ENCODE results near the gene COA5. TPM values are rescaled to one million over a fixed set of nuclear protein-coding genes. Genes with fewer than 3 reads are reported as not detected.

Gene COA5
- total RNA-seq, 2 experiments from 2014 or later = 33.6 to 40.0 TPM

DNA sequence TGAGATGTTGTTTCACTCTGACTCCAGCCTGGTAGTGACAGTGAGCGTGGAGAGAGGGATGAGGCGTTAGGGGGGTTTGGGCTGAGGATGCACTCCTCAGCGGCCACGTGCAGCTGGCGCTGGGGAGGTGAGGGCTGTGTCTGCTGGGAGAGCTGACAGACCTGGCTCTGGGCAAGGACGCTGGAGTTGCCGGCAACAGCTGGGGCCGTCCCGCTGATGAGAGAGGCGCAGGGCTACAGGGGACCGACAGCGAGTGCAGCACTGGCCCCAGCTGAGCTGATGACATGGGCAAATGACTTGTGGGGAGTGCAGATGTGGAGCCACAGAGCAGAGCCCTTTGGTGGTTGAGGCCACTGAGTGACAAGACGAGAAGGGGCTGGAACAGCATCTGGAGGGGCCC lies 38.4 kb downstream of the COA5 start:
- intact Hi-C loops (cut with micrococcal nuclease; ENCODE audit: unreplicated experiment) = no loop called here
- no peaks in the 10 kb centered on the region for H3K9me3 ChIP-seq (ENCODE audit: low read length)
- no peaks in the 10 kb centered on the region for H3K4me1 ChIP-seq (ENCODE audit: insufficient read depth, low read length, poor library complexity, severe bottlenecking)
- H3K9me2 ChIP-seq (ENCODE audit: insufficient read depth, low read length) = no peaks in the 10 kb centered on the region
- TF ChIP-seq, protein P1, sequence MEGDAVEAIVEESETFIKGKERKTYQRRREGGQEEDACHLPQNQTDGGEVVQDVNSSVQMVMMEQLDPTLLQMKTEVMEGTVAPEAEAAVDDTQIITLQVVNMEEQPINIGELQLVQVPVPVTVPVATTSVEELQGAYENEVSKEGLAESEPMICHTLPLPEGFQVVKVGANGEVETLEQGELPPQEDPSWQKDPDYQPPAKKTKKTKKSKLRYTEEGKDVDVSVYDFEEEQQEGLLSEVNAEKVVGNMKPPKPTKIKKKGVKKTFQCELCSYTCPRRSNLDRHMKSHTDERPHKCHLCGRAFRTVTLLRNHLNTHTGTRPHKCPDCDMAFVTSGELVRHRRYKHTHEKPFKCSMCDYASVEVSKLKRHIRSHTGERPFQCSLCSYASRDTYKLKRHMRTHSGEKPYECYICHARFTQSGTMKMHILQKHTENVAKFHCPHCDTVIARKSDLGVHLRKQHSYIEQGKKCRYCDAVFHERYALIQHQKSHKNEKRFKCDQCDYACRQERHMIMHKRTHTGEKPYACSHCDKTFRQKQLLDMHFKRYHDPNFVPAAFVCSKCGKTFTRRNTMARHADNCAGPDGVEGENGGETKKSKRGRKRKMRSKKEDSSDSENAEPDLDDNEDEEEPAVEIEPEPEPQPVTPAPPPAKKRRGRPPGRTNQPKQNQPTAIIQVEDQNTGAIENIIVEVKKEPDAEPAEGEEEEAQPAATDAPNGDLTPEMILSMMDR (conservative IDR thresholded peaks at IDR 0.05; ENCODE audit: low read length) = no peak
- TF ChIP-seq EZH2phosphoT487 (IDR thresholded peaks at IDR 0.05; ENCODE audit: borderline replicate concordance, low read depth, low read length) = no peak
- ChIA-PET CTCF (ENCODE audit: unreplicated experiment) (no interaction called here), POLR2A (no interaction called here)
- H3K36me3 ChIP-seq (ENCODE audit: insufficient read depth, low read length) = no peaks in the 10 kb centered on the region; the same call in 1 of the 2 replicates
- H3K79me2 ChIP-seq (ENCODE audit: insufficient read depth, low read depth, low read length) = no peaks in the 10 kb centered on the region
- DNase-seq (ENCODE audit: low spot score) = no peak
- H3K27ac ChIP-seq (ENCODE audit: low read depth, low read length, poor library complexity, severe bottlenecking) = no peak overlapping the region
- no peak overlapping the region for H2AFZ ChIP-seq (ENCODE audit: low read length)
- H4K20me1 ChIP-seq (ENCODE audit: insufficient read depth, low read length) = no peaks in the 10 kb centered on the region
- no peak overlapping the region for H3K4me2 ChIP-seq (ENCODE audit: low read length)
- BruUV-seq (replicated peaks) = no TSS peak
- H3K4me3 ChIP-seq (ENCODE audit: low read depth, low read length, poor library complexity, severe bottlenecking) = no peak overlapping the region

DNA sequence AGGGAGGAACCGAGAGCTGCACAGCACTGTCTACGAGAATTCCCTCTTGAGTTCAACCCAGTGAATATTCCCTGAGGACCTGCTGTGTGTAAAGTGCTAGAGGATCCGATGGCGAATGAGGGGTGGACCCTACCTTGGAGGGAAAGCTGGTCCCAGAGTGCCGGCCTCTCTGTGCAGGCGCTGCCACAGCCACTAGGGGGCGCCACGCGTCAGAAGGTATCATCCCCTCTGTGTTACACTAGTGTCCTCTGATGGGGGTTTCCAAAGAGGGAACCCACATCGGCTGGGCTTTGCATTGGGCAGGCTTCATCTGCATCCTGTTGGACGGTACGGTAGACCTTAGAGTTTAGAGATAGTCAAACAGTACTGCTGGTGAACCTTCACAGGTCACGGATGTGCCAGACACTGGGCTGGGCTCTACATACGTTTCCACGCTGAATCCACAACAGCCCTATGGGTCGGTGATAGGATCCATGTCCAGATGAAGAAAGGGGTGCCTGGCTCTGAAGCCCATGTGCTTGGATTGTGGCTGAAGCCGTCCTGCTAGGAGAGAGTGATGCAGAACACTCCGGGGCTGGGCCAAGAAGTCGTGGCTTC lies 39.0 kb downstream of the COA5 start:
- CTCF ChIA-PET (ENCODE audit: unreplicated experiment) = interaction anchor here (1.0 to 1.3 kb wide), 2 partner anchors 10 to 18 kb away, joined by 3 read pairs; no protein-coding TSS in a partner anchor
- Histone ChIP-seq H3K4me3 (ENCODE audit: low read depth, low read length, poor library complexity, severe bottlenecking) (no peak overlapping the region), H4K20me1 (ENCODE audit: insufficient read depth, low read length) (no peaks in the 10 kb centered on the region), H2AFZ (ENCODE audit: low read length) (no peak overlapping the region), H3K36me3 (ENCODE audit: insufficient read depth, low read length) (no peaks in the 10 kb centered on the region; the same call in 1 of the 2 replicates), H3K9me2 (ENCODE audit: insufficient read depth, low read length) (no peaks in the 10 kb centered on the region), H3K79me2 (ENCODE audit: insufficient read depth, low read depth, low read length) (no peaks in the 10 kb centered on the region), H3K27ac (ENCODE audit: low read depth, low read length, poor library complexity, severe bottlenecking) (no peak overlapping the region), H3K9me3 (ENCODE audit: low read length) (no peaks in the 10 kb centered on the region), H3K4me2 (ENCODE audit: low read length) (no peak overlapping the region), H3K4me1 (ENCODE audit: insufficient read depth, low read length, poor library complexity, severe bottlenecking) (no peaks in the 10 kb centered on the region)
- POLR2A ChIA-PET = no interaction called here
- no TSS peak for BruUV-seq (replicated peaks)
- intact Hi-C loops (cut with micrococcal nuclease; ENCODE audit: unreplicated experiment) = no loop called here
- peak; percentile 60 for DNase-seq (ENCODE audit: low spot score)
- no peak for TF ChIP-seq EZH2phosphoT487 (IDR thresholded peaks at IDR 0.05; ENCODE audit: borderline replicate concordance, low read depth, low read length)
- TF ChIP-seq, protein P1 (conservative IDR thresholded peaks at IDR 0.05; ENCODE audit: low read length) = peak; percentile 98

DNA sequence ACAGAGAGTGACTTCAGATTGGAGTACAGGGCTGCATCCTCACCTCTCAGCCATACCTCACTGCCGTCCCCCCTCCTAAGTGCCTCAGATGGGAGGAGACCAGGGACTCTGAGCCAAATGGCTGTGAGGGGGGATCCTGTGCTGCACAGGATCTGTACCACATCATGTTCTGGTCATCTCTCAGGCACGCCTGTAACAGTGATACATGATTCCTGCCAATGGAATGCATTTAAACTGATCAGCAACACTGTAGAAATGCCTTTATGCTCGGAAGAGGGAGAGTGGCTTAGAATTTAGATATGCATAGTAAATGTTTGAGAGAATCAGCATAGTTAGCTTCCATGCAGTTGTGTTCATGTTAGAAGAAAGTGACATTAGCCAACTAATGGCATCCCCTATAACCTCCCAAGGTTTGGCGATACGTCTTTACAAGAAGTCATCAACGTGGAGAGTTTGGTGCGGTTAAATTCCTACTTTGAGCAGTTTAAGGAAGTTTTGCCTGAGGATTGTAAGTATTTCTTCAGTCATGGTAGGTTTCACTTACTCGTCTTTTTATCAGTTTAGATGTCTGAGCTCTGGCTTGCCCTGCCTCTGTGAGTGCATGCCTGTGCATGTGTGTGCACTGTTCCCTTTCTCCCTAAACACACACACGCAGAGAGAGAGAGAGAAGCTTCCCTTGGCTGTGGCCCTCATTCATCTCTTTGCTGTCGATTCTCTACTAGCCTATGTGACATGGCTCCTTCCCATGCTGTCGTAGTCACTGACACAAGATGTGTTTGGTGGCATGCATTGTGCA lies 40.0 kb downstream of the COA5 start:
- no peak for DNase-seq (ENCODE audit: low spot score)
- TF ChIP-seq, protein P1 (conservative IDR thresholded peaks at IDR 0.05; ENCODE audit: low read length) = no peak
- TF ChIP-seq EZH2phosphoT487 (IDR thresholded peaks at IDR 0.05; ENCODE audit: borderline replicate concordance, low read depth, low read length) = no peak
- no TSS peak for BruUV-seq (replicated peaks)
- POLR2A ChIA-PET = no interaction called here
- intact Hi-C loops (cut with micrococcal nuclease; ENCODE audit: unreplicated experiment) = no loop called here
- Histone ChIP-seq H3K36me3 (ENCODE audit: insufficient read depth, low read length) (no peaks in the 10 kb centered on the region; the same call in 1 of the 2 replicates), H3K4me2 (ENCODE audit: low read length) (no peak overlapping the region), H3K4me1 (ENCODE audit: insufficient read depth, low read length, poor library complexity, severe bottlenecking) (no peaks in the 10 kb centered on the region), H2AFZ (ENCODE audit: low read length) (no peak overlapping the region), H3K4me3 (ENCODE audit: low read depth, low read length, poor library complexity, severe bottlenecking) (no peak overlapping the region), H3K27ac (ENCODE audit: low read depth, low read length, poor library complexity, severe bottlenecking) (no peak overlapping the region), H3K9me3 (ENCODE audit: low read length) (no peaks in the 10 kb centered on the region), H3K79me2 (ENCODE audit: insufficient read depth, low read depth, low read length) (no peaks in the 10 kb centered on the region), H4K20me1 (ENCODE audit: insufficient read depth, low read length) (no peaks in the 10 kb centered on the region), H3K9me2 (ENCODE audit: insufficient read depth, low read length) (no peaks in the 10 kb centered on the region)
- CTCF ChIA-PET (ENCODE audit: unreplicated experiment) = interaction anchor here (1.0 to 1.3 kb wide), 2 partner anchors 11 to 17 kb away, joined by 3 read pairs; no protein-coding TSS in a partner anchor
